Measurements from ENCODE around the gene ZFP30.

DNA sequence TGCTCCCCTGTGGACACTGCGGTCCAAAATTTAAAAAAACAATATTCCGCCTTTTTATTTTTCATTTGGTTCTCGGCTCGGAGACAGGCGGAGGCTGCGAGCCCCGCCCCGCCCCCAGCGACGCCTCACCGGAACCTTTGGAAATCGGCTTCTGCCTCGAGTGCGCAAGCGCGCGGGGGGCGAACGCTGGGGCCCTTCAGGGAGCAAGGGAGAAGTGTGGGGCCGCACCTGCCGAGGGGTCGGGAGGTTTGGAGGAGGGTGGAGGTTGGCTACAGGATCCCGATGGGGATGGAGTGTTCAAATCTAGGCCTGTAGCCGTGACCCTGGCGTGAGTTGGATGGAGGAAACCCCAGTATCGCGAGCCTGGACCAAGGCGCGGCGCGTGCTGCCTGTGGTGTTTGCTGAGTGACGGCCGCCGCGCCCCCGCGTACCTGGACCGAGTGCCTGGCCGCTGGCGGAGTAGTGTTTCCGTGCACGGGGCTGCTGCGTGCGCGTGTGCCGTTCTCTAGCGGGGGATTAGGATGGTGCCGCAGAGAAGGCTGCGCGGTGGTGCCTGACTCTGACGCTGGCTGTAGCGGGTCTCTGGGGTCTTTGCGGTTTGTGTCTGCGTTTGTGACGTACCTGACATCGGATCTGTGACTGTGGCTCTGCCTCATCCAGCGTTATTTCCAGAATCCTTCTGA is 565 bp upstream of the ZFP30 start:
- TF ChIP-seq, protein P1, sequence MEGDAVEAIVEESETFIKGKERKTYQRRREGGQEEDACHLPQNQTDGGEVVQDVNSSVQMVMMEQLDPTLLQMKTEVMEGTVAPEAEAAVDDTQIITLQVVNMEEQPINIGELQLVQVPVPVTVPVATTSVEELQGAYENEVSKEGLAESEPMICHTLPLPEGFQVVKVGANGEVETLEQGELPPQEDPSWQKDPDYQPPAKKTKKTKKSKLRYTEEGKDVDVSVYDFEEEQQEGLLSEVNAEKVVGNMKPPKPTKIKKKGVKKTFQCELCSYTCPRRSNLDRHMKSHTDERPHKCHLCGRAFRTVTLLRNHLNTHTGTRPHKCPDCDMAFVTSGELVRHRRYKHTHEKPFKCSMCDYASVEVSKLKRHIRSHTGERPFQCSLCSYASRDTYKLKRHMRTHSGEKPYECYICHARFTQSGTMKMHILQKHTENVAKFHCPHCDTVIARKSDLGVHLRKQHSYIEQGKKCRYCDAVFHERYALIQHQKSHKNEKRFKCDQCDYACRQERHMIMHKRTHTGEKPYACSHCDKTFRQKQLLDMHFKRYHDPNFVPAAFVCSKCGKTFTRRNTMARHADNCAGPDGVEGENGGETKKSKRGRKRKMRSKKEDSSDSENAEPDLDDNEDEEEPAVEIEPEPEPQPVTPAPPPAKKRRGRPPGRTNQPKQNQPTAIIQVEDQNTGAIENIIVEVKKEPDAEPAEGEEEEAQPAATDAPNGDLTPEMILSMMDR (IDR thresholded peaks at IDR 0.05; ENCODE audit: insufficient read depth, low read length, poor library complexity, severe bottlenecking) = no peak
- no peak for TF ChIP-seq EZH2phosphoT487 (conservative IDR thresholded peaks at IDR 0.05; ENCODE audit: low read length)
